Measurements from ENCODE around the gene KLK5. TPM values are rescaled to one million over a fixed set of nuclear protein-coding genes. Genes with fewer than 3 reads are reported as not detected.

KLK5 gene
- total RNA-seq, 1 donor from 2014 or later = not detected

DNA sequence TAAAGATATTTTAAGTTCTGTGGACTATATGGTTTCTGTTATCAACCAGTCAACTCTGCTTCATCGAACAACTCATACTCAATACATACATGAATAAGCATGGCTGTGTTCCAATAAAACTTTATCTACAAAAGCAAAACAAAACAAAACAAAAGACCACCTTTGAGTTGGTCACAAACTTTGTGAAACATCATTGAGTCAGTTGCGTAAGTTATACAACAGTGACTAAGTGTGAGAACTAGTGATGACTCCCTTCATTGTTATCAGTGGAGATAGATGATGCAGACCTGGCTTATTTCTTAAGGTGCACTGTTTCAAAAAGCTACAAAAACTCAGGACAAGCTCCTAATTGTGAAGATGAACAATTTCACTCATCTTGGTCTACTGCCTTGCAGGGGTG is 27.1 kb downstream of the KLK5 start:
- no peaks in the 10 kb centered on the region for H3K27me3 Mint-ChIP-seq (ENCODE audit: unreplicated experiment)
- no peak overlapping the region for H3K27ac Mint-ChIP-seq (ENCODE audit: unreplicated experiment)
- no peaks in the 10 kb centered on the region for H3K36me3 Mint-ChIP-seq (ENCODE audit: low read depth, unreplicated experiment)
- no peak for DNase-seq (ENCODE audit: low spot score)
- H3K9me3 Mint-ChIP-seq (ENCODE audit: unreplicated experiment) = no peaks in the 10 kb centered on the region
- TF ChIP-seq, protein P1, sequence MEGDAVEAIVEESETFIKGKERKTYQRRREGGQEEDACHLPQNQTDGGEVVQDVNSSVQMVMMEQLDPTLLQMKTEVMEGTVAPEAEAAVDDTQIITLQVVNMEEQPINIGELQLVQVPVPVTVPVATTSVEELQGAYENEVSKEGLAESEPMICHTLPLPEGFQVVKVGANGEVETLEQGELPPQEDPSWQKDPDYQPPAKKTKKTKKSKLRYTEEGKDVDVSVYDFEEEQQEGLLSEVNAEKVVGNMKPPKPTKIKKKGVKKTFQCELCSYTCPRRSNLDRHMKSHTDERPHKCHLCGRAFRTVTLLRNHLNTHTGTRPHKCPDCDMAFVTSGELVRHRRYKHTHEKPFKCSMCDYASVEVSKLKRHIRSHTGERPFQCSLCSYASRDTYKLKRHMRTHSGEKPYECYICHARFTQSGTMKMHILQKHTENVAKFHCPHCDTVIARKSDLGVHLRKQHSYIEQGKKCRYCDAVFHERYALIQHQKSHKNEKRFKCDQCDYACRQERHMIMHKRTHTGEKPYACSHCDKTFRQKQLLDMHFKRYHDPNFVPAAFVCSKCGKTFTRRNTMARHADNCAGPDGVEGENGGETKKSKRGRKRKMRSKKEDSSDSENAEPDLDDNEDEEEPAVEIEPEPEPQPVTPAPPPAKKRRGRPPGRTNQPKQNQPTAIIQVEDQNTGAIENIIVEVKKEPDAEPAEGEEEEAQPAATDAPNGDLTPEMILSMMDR (IDR thresholded peaks at IDR 0.05; ENCODE audit: unreplicated experiment) = no peak
- H3K4me1 Mint-ChIP-seq (ENCODE audit: unreplicated experiment) = peaks cover 6% of the 10 kb centered on the region
- no peak overlapping the region for H3K4me3 Mint-ChIP-seq (ENCODE audit: unreplicated experiment)

DNA sequence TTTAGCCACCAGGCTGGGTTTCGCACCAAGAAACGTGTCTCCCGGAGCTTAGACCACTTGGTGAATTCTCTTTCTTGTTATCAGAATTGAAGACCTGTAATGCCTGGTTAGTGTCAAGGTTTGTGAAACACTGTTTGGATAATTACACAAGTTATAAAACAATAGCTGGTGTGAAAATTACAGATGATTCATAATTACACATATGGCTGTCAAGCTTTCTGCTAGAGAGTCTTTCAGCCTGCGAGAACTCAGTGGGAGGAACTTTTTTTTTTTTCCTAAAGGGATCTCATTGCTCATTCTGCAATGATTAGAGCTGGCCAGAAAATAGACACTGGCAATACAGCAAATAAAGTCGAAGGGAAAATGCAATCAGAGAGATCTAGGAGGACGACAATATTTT is 28.3 kb downstream of the KLK5 start:
- Mint-ChIP-seq H3K4me1 (ENCODE audit: unreplicated experiment) (peaks cover 6% of the 10 kb centered on the region), H3K4me3 (ENCODE audit: unreplicated experiment) (no peak overlapping the region), H3K27me3 (ENCODE audit: unreplicated experiment) (no peaks in the 10 kb centered on the region), H3K27ac (ENCODE audit: unreplicated experiment) (no peak overlapping the region), H3K36me3 (ENCODE audit: low read depth, unreplicated experiment) (no peaks in the 10 kb centered on the region), H3K9me3 (ENCODE audit: unreplicated experiment) (no peaks in the 10 kb centered on the region)
- TF ChIP-seq, protein P1 (IDR thresholded peaks at IDR 0.05; ENCODE audit: unreplicated experiment) = no peak
- DNase-seq (ENCODE audit: low spot score) = no peak

DNA sequence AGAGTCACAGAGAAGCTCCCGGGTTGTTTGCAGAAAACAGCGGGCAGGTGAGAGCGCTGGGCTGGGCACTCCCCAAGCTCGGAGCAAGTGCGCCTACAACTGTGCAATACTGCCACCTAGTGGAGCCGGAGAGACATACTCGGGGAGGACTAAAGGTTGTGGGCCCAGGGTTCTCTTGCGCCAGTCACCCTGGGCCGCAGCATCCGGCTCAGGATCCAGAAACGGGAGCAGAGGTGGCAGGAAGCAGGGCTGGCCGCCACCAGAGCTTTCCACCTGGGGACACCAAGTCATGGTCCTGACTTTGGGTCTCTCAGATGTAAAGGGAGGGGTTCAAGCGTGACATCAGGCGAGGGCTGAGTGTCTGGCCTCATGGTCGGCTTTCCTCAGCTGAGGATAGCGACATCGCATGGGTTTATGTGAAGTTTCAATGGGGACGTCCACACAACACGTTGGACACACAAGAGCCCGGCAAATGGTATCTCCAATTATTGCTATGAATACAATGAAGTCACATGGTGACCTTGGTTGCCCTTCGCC is 30.5 kb downstream of the KLK5 start:
- peak; percentile 85 for DNase-seq (ENCODE audit: low spot score)
- Mint-ChIP-seq H3K9me3 (ENCODE audit: unreplicated experiment) (no peaks in the 10 kb centered on the region), H3K4me3 (ENCODE audit: unreplicated experiment) (no peak overlapping the region), H3K36me3 (ENCODE audit: low read depth, unreplicated experiment) (no peaks in the 10 kb centered on the region), H3K4me1 (ENCODE audit: unreplicated experiment) (peaks cover 6% of the 10 kb centered on the region), H3K27ac (ENCODE audit: unreplicated experiment) (no peak overlapping the region), H3K27me3 (ENCODE audit: unreplicated experiment) (peaks cover 2% of the 10 kb centered on the region)
- TF ChIP-seq, protein P1 (IDR thresholded peaks at IDR 0.05; ENCODE audit: unreplicated experiment) = peak; percentile 94

DNA sequence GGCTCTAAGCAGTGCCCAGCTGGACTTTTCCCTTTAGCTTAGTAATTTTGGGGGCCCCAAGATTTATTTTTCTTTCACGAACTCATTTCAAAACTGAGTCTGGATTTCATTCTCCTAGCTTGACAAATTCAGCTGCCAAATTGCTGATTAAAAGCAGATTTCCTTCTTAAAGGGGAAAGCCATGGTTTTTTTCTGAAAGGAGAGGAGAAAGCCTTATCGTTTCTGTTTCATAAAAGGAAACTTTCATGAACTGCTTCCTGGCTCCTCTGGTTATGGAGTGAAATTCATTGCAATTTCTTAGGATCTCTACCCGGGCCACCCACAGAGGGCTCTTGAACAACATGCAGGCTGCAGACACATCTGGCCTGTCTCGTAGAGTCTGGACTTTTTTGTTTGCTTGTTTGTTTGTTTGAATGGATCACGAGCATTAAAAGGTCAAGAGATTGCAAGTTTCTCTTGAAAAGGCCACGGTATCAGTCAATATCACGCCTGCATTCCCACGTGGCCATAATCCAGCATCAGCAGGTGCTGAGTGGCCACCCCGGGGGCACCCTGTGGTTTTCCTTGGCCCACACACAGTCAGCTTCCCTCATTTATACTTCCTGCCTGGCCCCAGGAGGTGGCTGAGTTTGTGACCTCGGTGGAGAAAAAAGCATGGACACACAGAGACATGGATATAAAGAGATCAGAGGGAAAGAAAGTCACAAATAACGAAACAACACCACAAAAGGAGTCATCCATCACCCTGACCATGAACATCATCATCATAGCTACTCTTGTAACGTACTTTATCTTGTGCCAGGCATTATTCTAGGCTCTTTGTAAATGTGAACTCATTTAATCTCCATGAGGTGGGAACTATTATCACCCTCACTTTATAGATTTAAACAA is 31.2 kb downstream of the KLK5 start:
- H3K27me3 Mint-ChIP-seq (ENCODE audit: unreplicated experiment) = peaks cover 4% of the 10 kb centered on the region
- H3K4me3 Mint-ChIP-seq (ENCODE audit: unreplicated experiment) = no peak overlapping the region
- DNase-seq (ENCODE audit: low spot score) = no peak
- H3K9me3 Mint-ChIP-seq (ENCODE audit: unreplicated experiment) = no peaks in the 10 kb centered on the region
- H3K27ac Mint-ChIP-seq (ENCODE audit: unreplicated experiment) = no peak overlapping the region
- no peaks in the 10 kb centered on the region for H3K36me3 Mint-ChIP-seq (ENCODE audit: low read depth, unreplicated experiment)
- peaks cover 6% of the 10 kb centered on the region for H3K4me1 Mint-ChIP-seq (ENCODE audit: unreplicated experiment)
- TF ChIP-seq, protein P1 (IDR thresholded peaks at IDR 0.05; ENCODE audit: unreplicated experiment) = no peak

DNA sequence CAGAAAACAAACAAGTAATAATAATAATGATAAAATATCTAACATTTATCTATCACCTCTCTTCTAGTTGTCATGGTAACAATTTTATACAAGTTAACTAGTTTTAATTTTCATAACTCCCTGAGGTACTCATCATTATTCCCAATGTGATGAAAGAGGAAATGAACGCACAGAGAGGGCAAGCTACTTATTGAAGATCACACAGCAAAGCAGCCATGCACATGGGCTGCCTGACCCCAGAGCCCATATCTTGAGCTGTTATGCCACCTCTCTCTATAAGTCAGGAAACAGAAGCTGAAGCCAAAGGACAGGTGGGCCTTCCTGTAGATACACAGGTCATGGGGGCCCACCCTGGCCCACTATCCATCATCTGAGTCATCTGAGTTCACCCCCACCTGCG is 36.8 kb downstream of the KLK5 start:
- Mint-ChIP-seq H3K4me1 (ENCODE audit: unreplicated experiment) (no peaks in the 10 kb centered on the region), H3K36me3 (ENCODE audit: low read depth, unreplicated experiment) (no peaks in the 10 kb centered on the region)

More for the DNA sequence above, 36.8 kb downstream of the KLK5 start:
- TF ChIP-seq, protein P1 (IDR thresholded peaks at IDR 0.05; ENCODE audit: unreplicated experiment) = no peak
- no peak overlapping the region for H3K27ac Mint-ChIP-seq (ENCODE audit: unreplicated experiment)
- no peak overlapping the region for H3K4me3 Mint-ChIP-seq (ENCODE audit: unreplicated experiment)
- peaks cover 8% of the 10 kb centered on the region for H3K27me3 Mint-ChIP-seq (ENCODE audit: unreplicated experiment)
- no peaks in the 10 kb centered on the region for H3K9me3 Mint-ChIP-seq (ENCODE audit: unreplicated experiment)
- DNase-seq (ENCODE audit: low spot score) = no peak
